Measurements from ENCODE around the gene ACTA1. TPM values are rescaled to one million over a fixed set of nuclear protein-coding genes. Genes with fewer than 3 reads are reported as not detected.

Gene ACTA1
- total RNA-seq, 3 donors from 2014 or later: 0.33 TPM; not detected in 2

- H3K36me3 ChIP-seq: peaks cover 4% of the 10 kb centered on the region
- no peak overlapping the region for H3K4me3 ChIP-seq
- no peak overlapping the region for H3K27ac ChIP-seq
- H3K9me3 ChIP-seq: no peaks in the 10 kb centered on the region
- H3K4me1 ChIP-seq: no peaks in the 10 kb centered on the region
- intact Hi-C loops (cut with DNase I; ENCODE audit: low total_unique reads): no loop called here
- no peak for DNase-seq (ENCODE audit: low spot score in 2 of 2)
- TF ChIP-seq, protein P1, sequence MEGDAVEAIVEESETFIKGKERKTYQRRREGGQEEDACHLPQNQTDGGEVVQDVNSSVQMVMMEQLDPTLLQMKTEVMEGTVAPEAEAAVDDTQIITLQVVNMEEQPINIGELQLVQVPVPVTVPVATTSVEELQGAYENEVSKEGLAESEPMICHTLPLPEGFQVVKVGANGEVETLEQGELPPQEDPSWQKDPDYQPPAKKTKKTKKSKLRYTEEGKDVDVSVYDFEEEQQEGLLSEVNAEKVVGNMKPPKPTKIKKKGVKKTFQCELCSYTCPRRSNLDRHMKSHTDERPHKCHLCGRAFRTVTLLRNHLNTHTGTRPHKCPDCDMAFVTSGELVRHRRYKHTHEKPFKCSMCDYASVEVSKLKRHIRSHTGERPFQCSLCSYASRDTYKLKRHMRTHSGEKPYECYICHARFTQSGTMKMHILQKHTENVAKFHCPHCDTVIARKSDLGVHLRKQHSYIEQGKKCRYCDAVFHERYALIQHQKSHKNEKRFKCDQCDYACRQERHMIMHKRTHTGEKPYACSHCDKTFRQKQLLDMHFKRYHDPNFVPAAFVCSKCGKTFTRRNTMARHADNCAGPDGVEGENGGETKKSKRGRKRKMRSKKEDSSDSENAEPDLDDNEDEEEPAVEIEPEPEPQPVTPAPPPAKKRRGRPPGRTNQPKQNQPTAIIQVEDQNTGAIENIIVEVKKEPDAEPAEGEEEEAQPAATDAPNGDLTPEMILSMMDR (IDR thresholded peaks at IDR 0.05): no peak
- no peak for TF ChIP-seq POLR2A (IDR thresholded peaks at IDR 0.05)
- no peak for TF ChIP-seq POLR2AphosphoS5 (IDR thresholded peaks at IDR 0.05)
- no peaks in the 10 kb centered on the region for H3K27me3 ChIP-seq
These were observed 27.3 kb upstream of the ACTA1 start for GRCh38 chr1:229461032-229461668.

DNA sequence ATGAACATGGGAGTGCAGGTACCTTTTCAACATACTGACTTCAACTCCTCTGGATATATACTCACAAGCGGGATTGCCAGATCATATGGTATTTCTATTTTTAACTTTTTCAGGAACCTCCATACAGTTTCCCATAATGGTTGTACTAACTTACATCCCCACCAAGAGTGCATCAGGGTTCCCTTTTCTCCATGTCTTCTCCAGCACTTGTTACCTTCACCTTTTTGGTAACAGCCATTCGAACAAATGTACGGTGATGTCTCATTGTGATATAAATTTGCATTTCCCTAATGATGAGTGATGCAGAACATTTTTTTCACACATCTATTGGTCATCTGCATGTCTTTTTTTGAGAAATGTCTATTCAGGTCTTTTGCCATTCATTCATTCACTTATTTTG lies 25.9 kb upstream of the ACTA1 start:
- H3K27ac ChIP-seq: no peak overlapping the region
- no peaks in the 10 kb centered on the region for H3K4me1 ChIP-seq
- no peak overlapping the region for H3K4me3 ChIP-seq
- H3K9me3 ChIP-seq: no peaks in the 10 kb centered on the region
- no peaks in the 10 kb centered on the region for H3K27me3 ChIP-seq
- DNase-seq (ENCODE audit: low spot score in 2 of 2): no peak
- intact Hi-C loops (cut with DNase I; ENCODE audit: low total_unique reads): no loop called here
- peaks cover 4% of the 10 kb centered on the region for H3K36me3 ChIP-seq
- no peak for TF ChIP-seq POLR2AphosphoS5 (IDR thresholded peaks at IDR 0.05)
- no peak for TF ChIP-seq POLR2A (IDR thresholded peaks at IDR 0.05)
- TF ChIP-seq, protein P1 (IDR thresholded peaks at IDR 0.05): no peak

DNA sequence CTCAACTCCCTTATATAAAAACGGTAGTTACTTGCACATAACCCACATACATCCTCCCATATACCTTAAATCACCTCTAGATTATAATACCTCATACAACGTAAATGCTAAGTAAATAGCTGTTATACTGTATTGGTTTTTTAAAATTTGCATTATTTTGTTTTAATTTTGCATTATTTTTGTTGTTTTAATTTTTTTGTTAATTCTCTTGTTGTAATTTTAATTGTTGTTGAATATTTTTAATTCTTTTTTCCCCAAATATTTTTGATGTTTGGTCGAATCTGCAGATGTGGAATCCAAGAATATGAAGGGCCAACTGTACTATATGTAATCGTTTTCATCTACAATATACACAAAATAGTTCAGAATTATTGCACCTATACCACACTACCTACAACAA lies 23.5 kb upstream of the ACTA1 start:
- H3K36me3 ChIP-seq: no peaks in the 10 kb centered on the region
- intact Hi-C loops (cut with DNase I; ENCODE audit: low total_unique reads): no loop called here
- no peaks in the 10 kb centered on the region for H3K9me3 ChIP-seq
- no peaks in the 10 kb centered on the region for H3K27me3 ChIP-seq
- no peaks in the 10 kb centered on the region for H3K4me1 ChIP-seq
- TF ChIP-seq POLR2A (IDR thresholded peaks at IDR 0.05): no peak
- TF ChIP-seq POLR2AphosphoS5 (IDR thresholded peaks at IDR 0.05): no peak
- TF ChIP-seq, protein P1 (IDR thresholded peaks at IDR 0.05): no peak
- no peak overlapping the region for H3K4me3 ChIP-seq
- no peak for DNase-seq (ENCODE audit: low spot score in 2 of 2)
- H3K27ac ChIP-seq: no peak overlapping the region

- intact Hi-C loops (cut with DNase I; ENCODE audit: low total_unique reads): no loop called here
- Histone ChIP-seq H3K4me1 (no peaks in the 10 kb centered on the region), H3K4me3 (no peak overlapping the region), H3K9me3 (no peaks in the 10 kb centered on the region), H3K27me3 (no peaks in the 10 kb centered on the region), H3K36me3 (no peaks in the 10 kb centered on the region), H3K27ac (no peak overlapping the region)
- no peak for DNase-seq (ENCODE audit: low spot score in 2 of 2)
- TF ChIP-seq, protein P1 (IDR thresholded peaks at IDR 0.05): no peak
These were observed 22.1 kb upstream of the ACTA1 start for GRCh38 chr1:229456016-229456415.

DNA sequence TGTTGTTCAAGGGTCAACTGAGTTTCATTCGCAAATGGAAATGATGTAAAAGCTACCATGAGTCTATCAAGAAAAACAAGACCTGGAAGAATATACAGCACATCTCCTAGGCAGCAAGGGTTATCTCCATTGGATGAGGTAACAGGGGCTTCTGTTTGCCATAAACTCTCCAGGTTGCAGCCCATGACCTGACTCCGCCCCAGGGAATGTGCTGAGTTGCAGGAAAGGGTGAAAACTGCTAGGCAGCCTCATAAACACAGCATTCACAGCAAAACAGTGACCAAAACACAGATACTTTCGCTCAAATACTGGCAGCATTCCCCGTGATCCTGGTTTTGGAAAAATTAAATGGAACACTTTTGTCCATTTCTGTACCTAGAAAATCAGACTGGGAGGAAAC lies 20.2 kb upstream of the ACTA1 start:
- intact Hi-C loops (cut with DNase I; ENCODE audit: low total_unique reads): no loop called here

More for the DNA sequence above, 20.2 kb upstream of the ACTA1 start:
- no peaks in the 10 kb centered on the region for H3K36me3 ChIP-seq
- H3K4me1 ChIP-seq: no peaks in the 10 kb centered on the region
- TF ChIP-seq, protein P1 (IDR thresholded peaks at IDR 0.05): no peak
- no peak for TF ChIP-seq POLR2AphosphoS5 (IDR thresholded peaks at IDR 0.05)
- no peak for TF ChIP-seq POLR2A (IDR thresholded peaks at IDR 0.05)
- no peaks in the 10 kb centered on the region for H3K27me3 ChIP-seq
- H3K27ac ChIP-seq: no peak overlapping the region
- no peaks in the 10 kb centered on the region for H3K9me3 ChIP-seq
- no peak for DNase-seq (ENCODE audit: low spot score in 2 of 2)
- no peak overlapping the region for H3K4me3 ChIP-seq
